Measurements from ENCODE around the gene ACOD1. TPM values are rescaled to one million over a fixed set of nuclear protein-coding genes. Genes with fewer than 3 reads are reported as not detected.

Gene ACOD1
- total and polyA plus RNA-seq, 4 donors: not detected

DNA sequence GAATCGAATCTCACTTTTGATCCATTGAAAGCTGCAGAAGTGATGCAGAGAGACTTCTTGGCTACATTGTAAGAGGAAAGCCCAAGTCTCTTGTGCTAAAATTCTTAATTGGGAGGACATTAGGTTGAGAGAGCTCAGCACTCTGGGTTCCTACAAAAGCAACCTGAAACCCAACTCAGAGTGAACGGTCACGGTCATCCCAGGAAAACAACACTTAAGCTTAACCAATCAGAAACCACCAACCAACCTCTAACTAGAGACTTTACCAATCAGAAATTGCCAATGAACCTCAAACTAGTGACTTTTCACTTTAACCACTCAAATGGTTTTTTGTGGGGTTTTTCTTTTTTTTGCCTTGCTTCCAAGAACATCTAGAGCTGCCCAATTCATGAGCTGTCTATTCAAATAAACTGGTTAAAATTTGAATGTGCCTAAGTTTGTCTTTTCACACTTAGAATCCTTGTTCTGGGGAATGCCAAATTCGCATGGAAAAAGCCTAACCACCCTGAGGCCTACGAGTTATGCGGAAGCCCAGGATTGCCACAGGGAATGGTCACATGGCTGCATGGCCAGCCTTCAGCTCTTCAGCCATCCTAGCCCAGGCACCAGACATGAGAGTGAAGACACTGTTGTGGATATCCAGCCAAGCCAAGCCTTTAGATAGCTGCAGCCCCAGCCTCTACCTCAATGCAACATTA lies 25.8 kb downstream of the ACOD1 start:
- no peaks in the 10 kb centered on the region for H3K9me3 ChIP-seq (ENCODE audit: control insufficient read depth, low read length)
- no peaks in the 10 kb centered on the region for H3K36me3 ChIP-seq (ENCODE audit: control insufficient read depth in 1 of 2, insufficient read depth in 2 of 2, low read length in 1 of 2)
- H3K27me3 ChIP-seq (ENCODE audit: control insufficient read depth in 1 of 2, insufficient read depth in 2 of 2, low read length in 1 of 2): no peaks in the 10 kb centered on the region
- WGBS, 2 donors: 90 to 94% methylated on average over 6 of the region's 6 CpGs
- ATAC-seq (ENCODE audit: low FRiP score) (no peak), DNase-seq (no peak)
- no peaks in the 10 kb centered on the region for H3K4me1 ChIP-seq (ENCODE audit: control insufficient read depth in 1 of 2, insufficient read depth in 2 of 2, low read length in 2 of 2)
- no peak overlapping the region for H3K4me3 ChIP-seq (ENCODE audit: low read length in 2 of 2)
- intact Hi-C loops (cut with DNase I): no loop called here
- H3K27ac ChIP-seq (ENCODE audit: low read depth in 1 of 2, low read length in 2 of 2): no peak overlapping the region

DNA sequence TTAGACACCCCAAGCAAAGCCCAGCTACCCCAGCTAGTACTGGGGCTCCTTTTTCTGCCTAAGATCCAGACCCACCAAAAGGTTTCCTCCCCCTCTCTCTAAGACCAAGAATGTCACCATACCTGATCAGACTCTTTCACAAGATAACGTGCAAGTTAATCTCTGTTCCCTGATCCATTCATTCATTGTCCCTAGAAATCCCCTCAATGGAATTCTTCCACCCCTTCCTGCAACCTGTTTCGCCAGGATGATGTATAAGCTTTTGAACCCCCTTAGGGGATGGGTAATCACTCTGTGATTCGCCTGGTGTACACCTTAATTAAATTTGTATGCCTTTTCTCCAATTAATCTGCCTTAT lies 26.3 kb downstream of the ACOD1 start:
- no peak for ATAC-seq (ENCODE audit: low FRiP score)
- intact Hi-C loops (cut with DNase I): no loop called here
- 96 to 97% methylated on average over 3 of the region's 3 CpGs for WGBS, 2 donors

DNA sequence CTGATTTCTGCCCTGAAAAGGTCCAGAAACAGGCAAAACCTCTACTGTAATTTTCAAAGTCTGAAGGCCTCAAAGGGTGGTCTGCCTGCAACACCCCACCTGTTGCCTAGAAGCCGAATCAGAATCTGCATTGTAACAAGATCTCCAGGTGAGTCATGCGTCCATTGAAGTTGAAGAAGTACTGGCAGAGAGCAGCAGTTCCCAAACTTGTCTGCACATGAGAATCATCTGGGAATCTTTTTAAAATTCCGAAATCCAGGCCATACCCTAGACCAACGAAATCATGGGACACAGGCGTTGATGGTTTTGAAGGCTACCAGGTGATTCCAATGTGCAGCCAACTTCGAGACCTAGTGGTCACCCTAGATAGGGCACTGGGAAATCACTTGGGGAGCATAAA lies 27.6 kb downstream of the ACOD1 start:
- H3K36me3 ChIP-seq (ENCODE audit: control insufficient read depth in 1 of 2, insufficient read depth in 2 of 2, low read length in 1 of 2): no peaks in the 10 kb centered on the region
- no peaks in the 10 kb centered on the region for H3K9me3 ChIP-seq (ENCODE audit: control insufficient read depth, low read length)
- H3K27ac ChIP-seq (ENCODE audit: low read depth in 1 of 2, low read length in 2 of 2): no peak overlapping the region
- DNase-seq: no peak
- intact Hi-C loops (cut with DNase I): no loop called here
- no peak overlapping the region for H3K4me3 ChIP-seq (ENCODE audit: low read length in 2 of 2)
- 95 to 96% methylated on average over 6 of the region's 6 CpGs for WGBS, 2 donors
- ATAC-seq (ENCODE audit: low FRiP score): no peak
- H3K27me3 ChIP-seq (ENCODE audit: control insufficient read depth in 1 of 2, insufficient read depth in 2 of 2, low read length in 1 of 2): no peaks in the 10 kb centered on the region
- H3K4me1 ChIP-seq (ENCODE audit: control insufficient read depth in 1 of 2, insufficient read depth in 2 of 2, low read length in 2 of 2): no peaks in the 10 kb centered on the region

More for the DNA sequence above, 26.3 kb downstream of the ACOD1 start:
- no peaks in the 10 kb centered on the region for H3K27me3 ChIP-seq (ENCODE audit: control insufficient read depth in 1 of 2, insufficient read depth in 2 of 2, low read length in 1 of 2)
- no peaks in the 10 kb centered on the region for H3K9me3 ChIP-seq (ENCODE audit: control insufficient read depth, low read length)
- DNase-seq: no peak
- H3K36me3 ChIP-seq (ENCODE audit: control insufficient read depth in 1 of 2, insufficient read depth in 2 of 2, low read length in 1 of 2): no peaks in the 10 kb centered on the region
- no peak overlapping the region for H3K4me3 ChIP-seq (ENCODE audit: low read length in 2 of 2)
- no peak overlapping the region for H3K27ac ChIP-seq (ENCODE audit: low read depth in 1 of 2, low read length in 2 of 2)
- no peaks in the 10 kb centered on the region for H3K4me1 ChIP-seq (ENCODE audit: control insufficient read depth in 1 of 2, insufficient read depth in 2 of 2, low read length in 2 of 2)

DNA sequence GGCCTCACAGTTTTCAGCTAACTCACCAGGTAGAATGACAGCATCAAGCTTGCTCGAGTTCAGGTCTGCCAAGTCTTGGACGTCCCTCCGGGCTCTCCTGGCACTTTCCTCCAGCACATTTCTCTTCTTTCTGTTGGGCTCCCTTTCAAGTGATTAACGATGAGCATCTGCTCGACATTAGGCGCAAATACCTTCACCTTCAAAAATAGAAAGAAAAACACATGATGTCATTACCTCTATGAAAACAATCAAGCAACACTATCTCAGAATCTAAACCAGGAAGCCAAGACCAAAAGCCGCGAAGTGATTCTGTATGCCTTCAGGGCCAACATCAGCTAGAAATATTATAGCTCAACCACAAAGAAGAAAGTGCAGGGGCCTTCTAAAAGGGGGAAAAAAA lies 28.2 kb downstream of the ACOD1 start:
- Histone ChIP-seq H3K27me3 (ENCODE audit: control insufficient read depth in 1 of 2, insufficient read depth in 2 of 2, low read length in 1 of 2) (no peaks in the 10 kb centered on the region), H3K9me3 (ENCODE audit: control insufficient read depth, low read length) (no peaks in the 10 kb centered on the region), H3K4me1 (ENCODE audit: control insufficient read depth in 1 of 2, insufficient read depth in 2 of 2, low read length in 2 of 2) (no peaks in the 10 kb centered on the region), H3K36me3 (ENCODE audit: control insufficient read depth in 1 of 2, insufficient read depth in 2 of 2, low read length in 1 of 2) (no peaks in the 10 kb centered on the region), H3K27ac (ENCODE audit: low read depth in 1 of 2, low read length in 2 of 2) (no peak overlapping the region), H3K4me3 (ENCODE audit: low read length in 2 of 2) (no peak overlapping the region)
- intact Hi-C loops (cut with DNase I): no loop called here
- WGBS, 2 donors: 18% methylated on average over 8 of the region's 8 CpGs
- DNase-seq (no peak), ATAC-seq (ENCODE audit: low FRiP score) (no peak)

DNA sequence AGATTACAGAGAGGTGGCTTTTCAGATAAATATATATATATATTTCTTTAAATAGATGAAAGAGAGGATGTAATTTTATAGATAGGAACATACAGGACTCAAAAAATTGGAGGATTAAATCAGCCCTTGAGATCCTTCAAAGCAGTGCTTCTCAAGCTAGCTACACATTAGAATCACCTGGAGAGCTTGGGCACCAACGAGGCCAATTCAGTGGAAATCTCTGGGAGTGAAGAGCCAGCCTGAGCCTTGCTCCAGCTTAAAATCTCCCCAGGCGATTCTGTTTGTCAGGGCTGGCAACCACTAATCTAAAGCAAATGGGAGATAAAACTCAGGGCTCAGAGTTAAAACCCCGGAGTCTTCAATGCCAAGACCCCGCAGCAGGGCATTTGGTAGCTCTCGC lies 28.6 kb downstream of the ACOD1 start:
- no peak for ATAC-seq (ENCODE audit: low FRiP score)
- Histone ChIP-seq H3K9me3 (ENCODE audit: control insufficient read depth, low read length) (no peaks in the 10 kb centered on the region), H3K4me1 (ENCODE audit: control insufficient read depth in 1 of 2, insufficient read depth in 2 of 2, low read length in 2 of 2) (no peaks in the 10 kb centered on the region), H3K27ac (ENCODE audit: low read depth in 1 of 2, low read length in 2 of 2) (no peak overlapping the region), H3K36me3 (ENCODE audit: control insufficient read depth in 1 of 2, insufficient read depth in 2 of 2, low read length in 1 of 2) (no peaks in the 10 kb centered on the region), H3K27me3 (ENCODE audit: control insufficient read depth in 1 of 2, insufficient read depth in 2 of 2, low read length in 1 of 2) (no peaks in the 10 kb centered on the region), H3K4me3 (ENCODE audit: low read length in 2 of 2) (no peak overlapping the region)
- 53 to 57% methylated on average over 5 of the region's 5 CpGs for WGBS, 2 donors
- intact Hi-C loops (cut with DNase I): no loop called here
- DNase-seq: no peak

DNA sequence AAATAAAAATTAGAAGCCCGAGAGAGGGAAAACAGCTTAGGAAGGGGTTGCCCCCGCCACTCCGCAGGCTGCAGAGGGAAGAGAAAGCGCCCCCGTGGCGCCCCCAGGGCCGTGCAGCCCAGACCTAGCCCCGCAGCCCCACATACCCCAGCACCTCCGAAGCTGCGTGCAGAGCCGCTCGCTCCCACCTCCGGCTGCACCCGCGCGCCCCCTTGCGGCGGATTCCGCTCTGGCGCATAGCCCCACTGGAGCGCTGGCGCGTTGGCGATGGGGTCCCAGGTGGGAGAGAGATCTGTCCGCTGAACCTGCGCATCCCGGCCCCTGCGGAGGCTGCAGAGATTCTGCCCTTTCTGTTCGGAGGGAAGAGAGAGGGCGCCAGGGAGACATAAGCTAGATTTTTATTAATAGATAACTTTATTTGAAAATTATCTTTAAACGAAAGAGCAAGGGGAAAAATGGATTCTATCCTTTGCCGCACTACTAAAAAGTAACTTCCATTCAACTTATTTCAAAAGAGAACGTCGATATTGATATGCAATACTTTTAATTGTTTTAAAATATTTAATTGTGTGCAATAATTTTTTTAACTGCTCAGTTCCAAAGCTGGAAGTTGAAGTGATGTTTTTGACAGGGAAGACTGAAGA lies 31.9 kb downstream of the ACOD1 start:
- no peaks in the 10 kb centered on the region for H3K36me3 ChIP-seq (ENCODE audit: control insufficient read depth in 1 of 2, insufficient read depth in 2 of 2, low read length in 1 of 2)
- 3 to 5% methylated on average over 31 to 34 of the region's 34 CpGs for WGBS, 2 donors
- H3K4me3 ChIP-seq (ENCODE audit: low read length in 2 of 2): no peak overlapping the region
- peak; percentile 95 for ATAC-seq (ENCODE audit: low FRiP score)
- H3K27ac ChIP-seq (ENCODE audit: low read depth in 1 of 2, low read length in 2 of 2): no peak overlapping the region
- H3K4me1 ChIP-seq (ENCODE audit: control insufficient read depth in 1 of 2, insufficient read depth in 2 of 2, low read length in 2 of 2): no peaks in the 10 kb centered on the region
- DNase-seq: peak; percentile 86 to 96
- no peaks in the 10 kb centered on the region for H3K27me3 ChIP-seq (ENCODE audit: control insufficient read depth in 1 of 2, insufficient read depth in 2 of 2, low read length in 1 of 2)
- intact Hi-C loops (cut with DNase I): no loop called here
- no peaks in the 10 kb centered on the region for H3K9me3 ChIP-seq (ENCODE audit: control insufficient read depth, low read length)

DNA sequence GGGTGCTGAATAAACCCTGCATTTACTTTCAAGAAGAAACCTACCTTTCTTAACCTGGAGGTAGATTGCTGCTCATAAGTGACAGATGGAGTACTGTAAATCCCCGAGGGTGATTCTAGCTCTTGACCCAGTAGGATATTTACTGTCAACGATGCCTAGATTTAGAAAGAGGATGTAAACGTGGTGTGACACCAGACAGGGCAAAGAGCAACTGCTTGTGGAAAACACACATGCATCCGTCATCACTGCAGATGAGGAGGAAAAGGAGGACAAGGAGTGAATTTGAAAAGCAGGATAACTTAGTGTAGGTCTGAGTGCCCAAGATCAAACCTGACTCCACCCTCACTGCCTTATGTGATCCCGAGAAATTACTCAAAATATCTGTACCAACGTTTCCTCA lies 33.8 kb downstream of the ACOD1 start:
- no peaks in the 10 kb centered on the region for H3K9me3 ChIP-seq (ENCODE audit: control insufficient read depth, low read length)
- H3K4me1 ChIP-seq (ENCODE audit: control insufficient read depth in 1 of 2, insufficient read depth in 2 of 2, low read length in 2 of 2): no peaks in the 10 kb centered on the region
- intact Hi-C loops (cut with DNase I): no loop called here
- no peaks in the 10 kb centered on the region for H3K27me3 ChIP-seq (ENCODE audit: control insufficient read depth in 1 of 2, insufficient read depth in 2 of 2, low read length in 1 of 2)
- DNase-seq: no peak
- 74 to 77% methylated on average over 6 of the region's 6 CpGs for WGBS, 2 donors
- H3K4me3 ChIP-seq (ENCODE audit: low read length in 2 of 2): no peak overlapping the region
- H3K36me3 ChIP-seq (ENCODE audit: control insufficient read depth in 1 of 2, insufficient read depth in 2 of 2, low read length in 1 of 2): no peaks in the 10 kb centered on the region
- ATAC-seq (ENCODE audit: low FRiP score): no peak
- no peak overlapping the region for H3K27ac ChIP-seq (ENCODE audit: low read depth in 1 of 2, low read length in 2 of 2)

DNA sequence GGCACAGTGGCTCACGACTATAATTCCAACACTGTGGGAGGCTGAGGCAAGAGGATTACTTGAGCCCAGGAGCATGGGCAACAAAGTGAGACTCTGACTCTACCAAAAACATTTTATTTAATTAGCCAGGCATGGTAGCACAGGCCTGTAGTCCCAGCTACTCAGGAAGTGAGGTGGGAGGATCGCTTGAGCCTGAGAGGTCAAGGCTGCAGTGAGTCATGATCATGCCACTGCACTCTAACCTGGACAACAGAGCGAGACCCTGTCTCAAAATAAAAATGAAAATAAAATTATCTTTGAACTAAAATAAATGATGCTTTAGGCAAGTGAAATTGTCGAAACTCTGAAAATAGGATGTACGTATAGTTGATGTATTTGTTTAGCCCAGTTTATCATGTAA lies 35.4 kb downstream of the ACOD1 start:
- 75 to 77% methylated on average over 5 of the region's 5 CpGs for WGBS, 2 donors
- Histone ChIP-seq H3K27me3 (ENCODE audit: control insufficient read depth in 1 of 2, insufficient read depth in 2 of 2, low read length in 1 of 2) (no peaks in the 10 kb centered on the region), H3K9me3 (ENCODE audit: control insufficient read depth, low read length) (no peaks in the 10 kb centered on the region), H3K27ac (ENCODE audit: low read depth in 1 of 2, low read length in 2 of 2) (no peak overlapping the region), H3K36me3 (ENCODE audit: control insufficient read depth in 1 of 2, insufficient read depth in 2 of 2, low read length in 1 of 2) (no peaks in the 10 kb centered on the region), H3K4me1 (ENCODE audit: control insufficient read depth in 1 of 2, insufficient read depth in 2 of 2, low read length in 2 of 2) (no peaks in the 10 kb centered on the region), H3K4me3 (ENCODE audit: low read length in 2 of 2) (no peak overlapping the region)
- intact Hi-C loops (cut with DNase I): no loop called here
- DNase-seq: no peak
- no peak for ATAC-seq (ENCODE audit: low FRiP score)

DNA sequence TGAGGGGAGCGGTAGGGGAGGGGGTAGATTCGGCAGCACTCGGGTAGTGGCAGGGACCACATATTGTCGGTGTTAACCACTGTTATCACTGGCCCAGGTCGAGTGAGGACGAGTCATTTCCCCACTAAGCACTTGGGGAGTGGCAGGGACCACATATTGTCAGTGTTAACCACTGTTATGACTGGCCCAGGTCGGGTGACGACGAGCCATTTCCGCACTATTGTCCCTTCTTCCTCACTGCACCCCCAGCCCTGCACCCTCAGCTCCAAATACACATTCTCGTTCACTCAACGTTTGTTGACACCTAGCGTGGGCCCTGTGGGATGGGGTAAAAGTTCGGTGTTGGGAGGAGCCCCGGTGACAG lies 43.1 kb downstream of the ACOD1 start:
- ATAC-seq (ENCODE audit: low FRiP score) (peak; percentile 37), DNase-seq (peak in 1 of 2 donors; percentile 62)
- Histone ChIP-seq H3K27me3 (ENCODE audit: control insufficient read depth in 1 of 2, insufficient read depth in 2 of 2, low read length in 1 of 2) (no peaks in the 10 kb centered on the region), H3K4me1 (ENCODE audit: control insufficient read depth in 1 of 2, insufficient read depth in 2 of 2, low read length in 2 of 2) (no peaks in the 10 kb centered on the region), H3K4me3 (ENCODE audit: low read length in 2 of 2) (peak overlapping the region; percentile 12 to 71), H3K9me3 (ENCODE audit: control insufficient read depth, low read length) (no peaks in the 10 kb centered on the region), H3K36me3 (ENCODE audit: control insufficient read depth in 1 of 2, insufficient read depth in 2 of 2, low read length in 1 of 2) (no peaks in the 10 kb centered on the region), H3K27ac (ENCODE audit: low read depth in 1 of 2, low read length in 2 of 2) (peak overlapping the region; percentile 41 to 62)
- WGBS, 2 donors: 31 to 32% methylated on average over 15 of the region's 15 CpGs
- intact Hi-C loops (cut with DNase I): loop anchor here in 1 of 2 donors (10.0 kb wide), 1 partner anchor 167 kb away; no protein-coding TSS in a partner anchor

Measured in aorta (tissue), 5 donors.